Right lobe of liver (tissue), 4 donors: Measurements from ENCODE around the gene SLC36A1.
"Not testable (repeated sequence)": the region's sequence is repeated elsewhere in the genome, so short reads cannot be mapped to it uniquely, and the experiment has no call there.

Source experiments
- POLR2A ChIP-seq: fragments of 450-650 bp; IDR thresholded peaks from one replicate; pipeline ENCODE4 v1.6.1; 2017; ENCODE audit warnings: antibody characterized with exemption, mild to moderate bottlenecking
- TF ChIP-seq, protein P1 (sequence below), 4 donors: fragments of 200-600 bp in 3 of 4; fragments of 450-650 bp in 1 of 4; IDR thresholded peaks; one replicate each; pipeline versions ENCODE4 v1.5.1 to v1.8.0; 2016 to 2022; ENCODE audit warnings: antibody characterized with exemption in 4 of 4, mild to moderate bottlenecking in 2 of 4
- donor health status: DM: no; HTN: no; CAD: no.
- donor health status: DM: no; HTN: no; CAD: no.
- donor health status: DM: no; HTN: yes; CAD: no.

DNA sequence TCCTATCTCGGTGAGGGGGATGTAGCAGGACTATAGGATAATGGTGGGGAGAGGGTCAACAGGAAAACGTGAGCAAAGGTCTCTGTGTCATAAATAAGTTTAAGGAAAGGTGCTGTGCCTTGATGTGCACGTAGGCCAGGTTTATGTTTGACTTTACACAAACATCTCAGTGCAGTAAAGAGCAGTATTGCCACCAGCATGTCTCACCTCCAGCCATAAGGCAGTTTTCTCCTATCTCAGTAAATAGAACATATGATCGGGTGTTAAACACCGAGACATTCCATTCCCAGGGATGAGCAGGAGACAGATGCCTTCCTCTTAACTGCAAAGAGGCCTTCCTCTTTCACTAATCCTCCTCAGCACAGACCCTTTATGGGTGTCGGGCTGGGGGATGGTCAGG is 21.1 kb upstream of the SLC36A1 start:
- TF ChIP-seq, protein P1, sequence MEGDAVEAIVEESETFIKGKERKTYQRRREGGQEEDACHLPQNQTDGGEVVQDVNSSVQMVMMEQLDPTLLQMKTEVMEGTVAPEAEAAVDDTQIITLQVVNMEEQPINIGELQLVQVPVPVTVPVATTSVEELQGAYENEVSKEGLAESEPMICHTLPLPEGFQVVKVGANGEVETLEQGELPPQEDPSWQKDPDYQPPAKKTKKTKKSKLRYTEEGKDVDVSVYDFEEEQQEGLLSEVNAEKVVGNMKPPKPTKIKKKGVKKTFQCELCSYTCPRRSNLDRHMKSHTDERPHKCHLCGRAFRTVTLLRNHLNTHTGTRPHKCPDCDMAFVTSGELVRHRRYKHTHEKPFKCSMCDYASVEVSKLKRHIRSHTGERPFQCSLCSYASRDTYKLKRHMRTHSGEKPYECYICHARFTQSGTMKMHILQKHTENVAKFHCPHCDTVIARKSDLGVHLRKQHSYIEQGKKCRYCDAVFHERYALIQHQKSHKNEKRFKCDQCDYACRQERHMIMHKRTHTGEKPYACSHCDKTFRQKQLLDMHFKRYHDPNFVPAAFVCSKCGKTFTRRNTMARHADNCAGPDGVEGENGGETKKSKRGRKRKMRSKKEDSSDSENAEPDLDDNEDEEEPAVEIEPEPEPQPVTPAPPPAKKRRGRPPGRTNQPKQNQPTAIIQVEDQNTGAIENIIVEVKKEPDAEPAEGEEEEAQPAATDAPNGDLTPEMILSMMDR (IDR thresholded peaks at IDR 0.05), result not testable (repeated sequence)
- not testable (repeated sequence) for TF ChIP-seq POLR2A
